Muscle layer of colon (tissue), 2 donors: ENCODE measurements around the gene B3GALT5.

Experiments used
- H3K27ac ChIP-seq: one replicate; pipeline ENCODE4 v1.7.0; 2013; ENCODE audit warnings: low read depth, mild to moderate bottlenecking, low read length, moderate library complexity
- H3K27me3 ChIP-seq, 2 donors: one replicate each; pipeline ENCODE4 v1.7.0; 2013; ENCODE audit warnings: low read length in 2 of 2, mild to moderate bottlenecking in 2 of 2; ENCODE audit not compliant: insufficient read depth in 2 of 2, control insufficient read depth in 1 of 2
- H3K36me3 ChIP-seq: one replicate; pipeline ENCODE4 v1.7.0; 2013; ENCODE audit warnings: mild to moderate bottlenecking, low read length; ENCODE audit not compliant: insufficient read depth
- H3K4me1 ChIP-seq: one replicate; pipeline ENCODE4 v1.7.0; 2013; ENCODE audit warnings: mild to moderate bottlenecking, low read length; ENCODE audit not compliant: insufficient read depth
- H3K4me3 ChIP-seq, 2 donors: one replicate each; pipeline ENCODE4 v1.7.0; 2013; ENCODE audit warnings: low read length in 2 of 2, low read depth in 1 of 2, mild to moderate bottlenecking in 1 of 2, moderate library complexity in 1 of 2
- H3K9ac ChIP-seq: one replicate; pipeline ENCODE4 v1.7.0; 2013; ENCODE audit warnings: low read length
- H3K9me3 ChIP-seq: one replicate; pipeline ENCODE4 v1.7.0; 2013; ENCODE audit warnings: mild to moderate bottlenecking, low read length
- donor health status: abdominal sarcoma.
- donor health status: Adenocarcinoma of cecum.

The B3GALT5 gene

GRCh38 chr21:39661740-39662139 lies 49.0 kb downstream of the B3GALT5 start:
- no peak overlapping the region for H3K4me3 ChIP-seq
- peaks cover 20% of the 10 kb centered on the region for H3K4me1 ChIP-seq
- no peak overlapping the region for H3K27ac ChIP-seq
- no peaks in the 10 kb centered on the region for H3K27me3 ChIP-seq
- H3K9ac ChIP-seq, result no peak overlapping the region
- no peaks in the 10 kb centered on the region for H3K9me3 ChIP-seq
- H3K36me3 ChIP-seq, result no peaks in the 10 kb centered on the region

DNA sequence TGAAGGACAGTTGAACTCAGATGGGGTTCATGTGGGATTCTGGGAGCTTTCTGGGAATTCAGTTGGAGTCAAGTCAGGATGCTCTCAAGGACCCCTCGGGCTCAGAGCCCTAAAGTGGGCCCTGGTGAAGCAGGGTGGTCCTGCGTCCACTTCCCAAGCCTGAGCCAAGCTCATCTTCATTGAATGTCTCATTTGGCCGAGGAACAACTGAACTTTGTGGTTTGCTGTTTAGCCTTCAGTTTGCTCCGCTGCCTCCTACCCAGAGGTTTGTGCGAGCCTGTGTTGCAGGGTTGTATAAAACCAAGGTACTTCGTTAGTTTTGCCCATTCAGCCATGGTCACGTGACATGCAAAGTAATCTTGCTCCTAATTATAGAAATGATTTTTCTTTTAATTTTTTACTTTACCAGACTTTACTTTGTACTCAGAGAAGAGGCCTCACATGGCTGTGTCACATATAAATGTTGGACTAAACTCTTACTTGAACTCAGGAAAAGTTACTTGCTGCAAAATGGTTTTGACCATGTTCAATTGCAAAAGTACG lies 49.7 kb downstream of the B3GALT5 start:
- no peaks in the 10 kb centered on the region for H3K27me3 ChIP-seq
- peaks cover 20% of the 10 kb centered on the region for H3K4me1 ChIP-seq
- no peak overlapping the region for H3K9ac ChIP-seq
- no peak overlapping the region for H3K27ac ChIP-seq
- H3K4me3 ChIP-seq, result no peak overlapping the region
- H3K9me3 ChIP-seq, result no peaks in the 10 kb centered on the region
- no peaks in the 10 kb centered on the region for H3K36me3 ChIP-seq

DNA sequence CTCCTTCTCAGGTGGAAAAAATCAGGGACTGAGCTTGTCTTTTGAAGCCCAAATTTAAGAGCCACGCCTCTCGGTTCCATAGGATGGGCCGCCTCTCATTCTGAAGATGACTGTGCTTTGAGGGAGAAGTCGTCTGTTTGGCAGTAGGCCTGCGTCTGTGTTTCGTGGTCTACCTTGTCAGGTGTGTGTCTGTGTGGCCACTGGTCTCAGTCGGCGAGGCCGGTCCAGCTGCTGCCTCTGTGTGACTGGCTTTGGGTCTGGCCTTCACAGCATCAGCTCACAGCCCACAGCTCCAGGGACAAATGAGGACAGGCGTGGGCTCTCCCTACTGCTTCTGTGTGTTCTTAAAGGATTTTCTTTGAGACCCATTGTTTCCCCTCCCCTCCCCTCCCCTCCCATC lies 50.3 kb downstream of the B3GALT5 start:
- Histone ChIP-seq H3K27me3 (no peaks in the 10 kb centered on the region), H3K27ac (no peak overlapping the region), H3K36me3 (no peaks in the 10 kb centered on the region), H3K4me3 (no peak overlapping the region), H3K9ac (no peak overlapping the region), H3K4me1 (peaks cover 20% of the 10 kb centered on the region), H3K9me3 (no peaks in the 10 kb centered on the region)

GRCh38 chr21:39663742-39664492 lies 51.2 kb downstream of the B3GALT5 start:
- no peak overlapping the region for H3K27ac ChIP-seq

GRCh38 chr21:39664586-39664985 lies 51.8 kb downstream of the B3GALT5 start:
- Histone ChIP-seq H3K36me3 (no peaks in the 10 kb centered on the region), H3K9me3 (no peaks in the 10 kb centered on the region), H3K4me1 (peaks cover 16% of the 10 kb centered on the region), H3K9ac (no peak overlapping the region), H3K27ac (no peak overlapping the region), H3K27me3 (no peaks in the 10 kb centered on the region), H3K4me3 (no peak overlapping the region)

More at GRCh38 chr21:39663742-39664492, 51.2 kb downstream of the B3GALT5 start:
- Histone ChIP-seq H3K36me3 (no peaks in the 10 kb centered on the region), H3K4me1 (peaks cover 20% of the 10 kb centered on the region), H3K4me3 (no peak overlapping the region), H3K27me3 (no peaks in the 10 kb centered on the region), H3K9ac (no peak overlapping the region), H3K9me3 (no peaks in the 10 kb centered on the region)

DNA sequence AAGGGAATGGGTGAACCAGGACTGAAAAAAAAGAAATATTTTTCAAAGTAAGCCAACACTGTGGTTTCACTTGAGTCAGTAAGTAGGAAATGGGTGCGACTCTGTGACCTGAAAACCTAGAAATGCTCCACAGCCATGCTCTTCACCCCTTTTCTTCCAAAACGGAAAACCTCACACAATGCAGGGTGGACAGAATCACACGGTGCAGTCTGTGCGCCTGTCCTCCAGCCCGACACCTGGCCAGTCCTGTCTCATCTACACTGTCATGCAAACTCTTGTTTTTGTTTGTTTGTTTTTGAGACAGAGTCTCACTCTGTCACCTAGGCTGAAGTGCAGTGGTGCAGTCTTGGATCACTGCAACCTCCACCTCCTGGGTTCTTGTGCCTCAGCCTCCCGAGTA lies 53.3 kb downstream of the B3GALT5 start:
- no peaks in the 10 kb centered on the region for H3K27me3 ChIP-seq
- H3K4me1 ChIP-seq, result peaks cover 11% of the 10 kb centered on the region
- H3K4me3 ChIP-seq, result no peak overlapping the region
- H3K27ac ChIP-seq, result no peak overlapping the region
- no peak overlapping the region for H3K9ac ChIP-seq
- H3K36me3 ChIP-seq, result no peaks in the 10 kb centered on the region
- H3K9me3 ChIP-seq, result no peaks in the 10 kb centered on the region

- H3K27ac ChIP-seq, result no peak overlapping the region
- peaks cover 10% of the 10 kb centered on the region for H3K4me1 ChIP-seq
- no peak overlapping the region for H3K9ac ChIP-seq
- H3K27me3 ChIP-seq, result no peaks in the 10 kb centered on the region
- no peaks in the 10 kb centered on the region for H3K36me3 ChIP-seq
- H3K9me3 ChIP-seq, result no peaks in the 10 kb centered on the region
- no peak overlapping the region for H3K4me3 ChIP-seq
Measured at GRCh38 chr21:39666681-39667315, 54.1 kb downstream of the B3GALT5 start.

- no peaks in the 10 kb centered on the region for H3K9me3 ChIP-seq
- no peaks in the 10 kb centered on the region for H3K36me3 ChIP-seq
- H3K4me1 ChIP-seq, result peaks cover 10% of the 10 kb centered on the region
- no peak overlapping the region for H3K27ac ChIP-seq
- no peak overlapping the region for H3K9ac ChIP-seq
- H3K4me3 ChIP-seq, result no peak overlapping the region
- H3K27me3 ChIP-seq, result no peaks in the 10 kb centered on the region
Measured at GRCh38 chr21:39667353-39667891, 54.7 kb downstream of the B3GALT5 start.

GRCh38 chr21:39668369-39668768 lies 55.6 kb downstream of the B3GALT5 start:
- Histone ChIP-seq H3K36me3 (no peaks in the 10 kb centered on the region), H3K4me3 (no peak overlapping the region), H3K27me3 (no peaks in the 10 kb centered on the region), H3K4me1 (peaks cover 10% of the 10 kb centered on the region), H3K27ac (no peak overlapping the region), H3K9ac (no peak overlapping the region), H3K9me3 (no peaks in the 10 kb centered on the region)

DNA sequence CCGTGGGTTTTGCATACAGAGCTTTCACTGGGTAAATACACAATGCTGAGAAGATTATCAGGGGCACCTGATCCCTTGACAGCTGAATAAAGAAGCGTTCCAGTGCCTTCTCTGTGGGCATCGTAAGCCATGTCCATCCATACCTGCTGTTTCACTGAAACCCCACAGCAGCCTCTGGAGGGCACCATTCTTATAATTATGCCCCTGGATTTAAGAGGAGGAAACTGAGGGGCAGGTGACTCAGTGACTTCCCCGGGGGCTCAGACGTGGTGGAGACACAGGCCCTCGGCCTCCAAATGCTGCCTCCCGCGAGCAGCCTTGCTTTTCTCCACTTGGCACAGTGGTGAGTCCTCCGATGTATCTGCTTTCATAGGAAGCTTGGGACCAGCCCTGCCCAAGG lies 56.7 kb downstream of the B3GALT5 start:
- H3K9ac ChIP-seq, result no peak overlapping the region
- H3K27ac ChIP-seq, result no peak overlapping the region
- no peaks in the 10 kb centered on the region for H3K36me3 ChIP-seq
- peaks cover 11% of the 10 kb centered on the region for H3K4me1 ChIP-seq
- no peak overlapping the region for H3K4me3 ChIP-seq
- no peaks in the 10 kb centered on the region for H3K9me3 ChIP-seq
- no peaks in the 10 kb centered on the region for H3K27me3 ChIP-seq

DNA sequence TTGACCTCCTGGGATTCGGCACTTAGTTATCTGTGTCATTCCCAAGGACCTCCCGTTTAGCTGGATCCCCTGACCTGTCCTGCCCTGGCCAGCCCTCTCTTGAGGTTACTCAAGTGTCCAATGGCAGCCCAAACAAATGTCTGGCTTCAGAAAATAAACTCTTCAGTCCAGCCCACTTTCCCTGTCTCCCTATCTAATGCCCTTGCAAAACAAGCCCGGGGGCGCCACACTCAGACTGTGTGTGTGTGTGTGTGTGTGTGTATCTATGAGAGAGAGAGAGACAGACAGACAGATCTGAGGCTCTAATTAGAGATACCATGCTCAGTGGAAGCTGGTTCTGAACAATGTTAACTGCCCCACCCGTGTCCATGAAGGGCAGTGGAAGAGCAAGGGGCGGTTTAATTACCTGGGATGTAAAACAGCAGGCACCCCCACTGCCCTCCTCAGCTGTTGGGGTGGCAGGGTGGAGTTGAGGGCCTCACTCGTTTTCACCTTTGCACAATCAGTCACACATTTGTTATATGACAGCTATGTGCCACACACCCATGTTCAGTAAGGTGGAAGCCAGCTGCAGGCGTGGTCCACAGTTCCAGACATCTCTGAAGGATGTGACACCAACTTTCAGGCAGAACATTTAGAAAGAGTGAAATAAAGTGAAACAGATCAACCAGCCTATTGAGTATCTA lies 57.4 kb downstream of the B3GALT5 start:
- H3K4me3 ChIP-seq, result no peak overlapping the region
- H3K27ac ChIP-seq, result no peak overlapping the region
- no peaks in the 10 kb centered on the region for H3K36me3 ChIP-seq
- no peak overlapping the region for H3K9ac ChIP-seq
- peaks cover 18% of the 10 kb centered on the region for H3K4me1 ChIP-seq
- no peaks in the 10 kb centered on the region for H3K27me3 ChIP-seq
- no peaks in the 10 kb centered on the region for H3K9me3 ChIP-seq
